GM23248 (cell line): ENCODE data around the gene SCAMP2. TPM values are rescaled to one million over a fixed set of nuclear protein-coding genes. Genes with fewer than 3 reads are reported as not detected.

Source experiments
- DNase-seq: peaks from one replicate; pipeline ENCODE4 v3.0.0-alpha.2; 2015
- H2AFZ ChIP-seq: fragments of 200-600 bp; sonication (generic); 2 replicates; pipeline ENCODE4 v1.6.1; 2016; ENCODE audit warnings: antibody characterized with exemption
- H3F3A ChIP-seq: fragments of 200-600 bp; sonication (generic); 2 replicates; pipeline ENCODE4 v1.6.1; 2016; ENCODE audit warnings: mild to moderate bottlenecking, antibody characterized with exemption, mixed run types; ENCODE audit not compliant: insufficient read depth
- H3K27ac ChIP-seq: fragments of 200-600 bp; sonication (generic); 2 replicates; pipeline ENCODE4 v1.5.1; 2016; ENCODE audit warnings: mild to moderate bottlenecking
- H3K27me3 ChIP-seq: fragments of 200-600 bp; sonication (generic); replicated peaks from 2 replicates; pipeline ENCODE4 v1.6.1; 2016; ENCODE audit warnings: mild to moderate bottlenecking; ENCODE audit not compliant: insufficient read depth
- H3K36me3 ChIP-seq: fragments of 200-600 bp; sonication (generic); 2 replicates; pipeline ENCODE4 v1.6.1; 2016; ENCODE audit warnings: low read depth, mild to moderate bottlenecking
- H3K4me1 ChIP-seq: fragments of 200-600 bp; sonication (generic); 2 replicates; pipeline ENCODE4 v1.6.1; 2016; ENCODE audit warnings: mild to moderate bottlenecking; ENCODE audit not compliant: insufficient read depth
- H3K4me2 ChIP-seq: fragments of 200-600 bp; sonication (generic); one replicate; pipeline ENCODE4 v1.6.1; 2016; ENCODE audit warnings: mild to moderate bottlenecking; ENCODE audit not compliant: unreplicated experiment
- H3K4me3 ChIP-seq: fragments of 200-600 bp; sonication (generic); 2 replicates; pipeline ENCODE4 v1.5.1; 2016; ENCODE audit warnings: mild to moderate bottlenecking
- H3K79me2 ChIP-seq: fragments of 200-600 bp; sonication (generic); 2 replicates; pipeline ENCODE4 v1.6.1; 2016; ENCODE audit warnings: mild to moderate bottlenecking; ENCODE audit not compliant: insufficient read depth
- H3K9ac ChIP-seq: fragments of 200-600 bp; sonication (generic); 2 replicates; pipeline ENCODE4 v1.6.1; 2016; ENCODE audit warnings: mild to moderate bottlenecking
- H3K9me2 ChIP-seq: fragments of 200-600 bp; sonication (generic); 2 replicates; pipeline ENCODE4 v1.6.1; 2016; ENCODE audit warnings: mixed run types, mild to moderate bottlenecking, moderate library complexity; ENCODE audit not compliant: insufficient read depth
- H3K9me3 ChIP-seq: fragments of 200-600 bp; sonication (generic); one replicate; pipeline ENCODE4 v1.6.1; 2017; ENCODE audit warnings: low read depth
- H4K20me1 ChIP-seq: fragments of 200-600 bp; sonication (generic); 2 replicates; pipeline ENCODE4 v1.6.0; 2016; ENCODE audit not compliant: insufficient read depth
- EZH2 ChIP-seq: fragments of 200-600 bp; sonication (generic); IDR thresholded peaks from 2 replicates; pipeline ENCODE4 v1.6.1; 2018; ENCODE audit warnings: antibody characterized with exemption, mild to moderate bottlenecking; ENCODE audit not compliant: insufficient read depth, poor library complexity, severe bottlenecking
- EZH2phosphoT487 ChIP-seq: fragments of 200-600 bp; sonication (generic); IDR thresholded peaks from 2 replicates; pipeline ENCODE4 v1.6.1; 2018; ENCODE audit warnings: antibody characterized with exemption, moderate library complexity, mild to moderate bottlenecking, low read depth; ENCODE audit not compliant: insufficient read depth
- WGBS, 2 experiments: methylation state at CpG; one replicate each; pipeline ENCODE4 v1.1.6; 2015 to 2017; ENCODE audit warnings: low lambda C conversion rate in 2 of 2, low coverage in 1 of 2; ENCODE audit errors: missing lambda C conversion rate in 2 of 2; 5-methylcytosine and 5-hydroxymethylcytosine counted together
- in situ Hi-C: fragments of 300-500 bp; cut with MboI; formaldehyde crosslinking; loops from 2 replicates; pipeline ENCODE4 v1.15.0; 2020
- polyA plus RNA-seq: library from polyadenylated mRNA; unstranded; fragments of >200 nt; fragmentation: Nextera tagmentation; extraction: Ambion mirVana; gene quantifications from 2 replicates; pipeline ENCODE4 v1.2.1, GENCODE V29; 2016
- total RNA-seq: library from RNA; depleted of rRNA; stranded (reverse); fragments of >200 nt; shearing (Covaris generic); gene quantifications from 2 replicates; pipeline ENCODE4 v1.2.3, GENCODE V29; 2014

Gene SCAMP2
- total and polyA plus RNA-seq, 2 experiments from 2014 or later = 28.7 to 83.0 TPM

DNA sequence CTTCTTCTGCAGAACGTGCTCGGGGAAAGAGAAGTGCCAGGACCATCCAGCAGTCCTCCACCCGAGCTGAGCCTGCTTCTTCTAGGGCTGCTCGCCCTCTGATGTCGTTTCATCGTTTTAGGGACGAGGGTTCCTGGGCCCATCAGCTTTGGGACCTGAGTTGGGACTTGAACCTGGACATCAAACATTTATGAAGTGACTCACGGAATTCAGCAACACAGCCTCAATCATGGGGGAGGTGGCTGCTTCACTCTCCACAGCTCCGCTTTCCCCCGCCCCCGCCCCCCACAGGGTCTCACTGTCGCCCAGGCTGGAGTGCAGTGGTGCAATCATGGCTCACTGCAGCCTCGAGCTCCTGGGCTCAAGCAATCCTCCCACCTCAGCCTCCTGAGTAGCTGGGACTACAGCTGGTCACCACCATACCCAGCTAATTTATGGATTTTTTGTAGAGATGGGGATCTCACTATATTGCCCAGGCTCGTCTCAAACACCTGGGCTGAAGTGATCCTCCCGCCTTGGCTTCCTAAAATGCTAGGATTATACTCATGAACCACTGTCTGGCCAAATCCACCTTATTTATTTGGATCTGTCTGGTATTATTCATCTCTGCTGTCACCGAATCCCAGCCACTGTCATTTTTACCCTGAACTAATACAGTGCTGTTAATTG is 725 bp upstream of the SCAMP2 start:
- H3K27ac ChIP-seq = no peak overlapping the region
- in situ Hi-C loops = no loop called here
- 27 to 31% methylated on average over 14 to 15 of the region's 16 CpGs for WGBS, 2 experiments

DNA sequence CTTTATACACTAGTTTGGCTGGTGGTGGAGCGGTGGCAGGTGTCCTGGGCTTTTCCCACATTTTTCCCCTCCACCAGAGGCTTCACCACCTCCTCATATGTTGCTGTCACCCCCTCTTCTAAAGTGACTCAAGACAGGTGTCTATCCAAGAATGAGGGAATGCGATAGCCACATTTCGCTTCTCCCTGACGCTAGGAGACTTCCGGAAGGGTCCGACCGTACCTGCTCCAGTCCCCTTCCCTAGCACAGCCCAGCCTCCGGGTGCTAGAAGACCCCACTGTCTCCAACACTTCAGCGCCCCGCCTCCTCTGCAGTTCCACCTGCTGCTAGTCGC is 496 bp downstream of the SCAMP2 start:
- H4K20me1 ChIP-seq = peaks cover 4% of the 10 kb centered on the region; the same call in 1 of the 2 replicates
- peaks cover 13% of the 10 kb centered on the region; the same call in 1 of the 2 replicates for H3F3A ChIP-seq
- peak overlapping the region; percentile 84 for H3K4me3 ChIP-seq
- no peaks in the 10 kb centered on the region for H3K36me3 ChIP-seq
- peak overlapping the region; percentile 89 for H3K27ac ChIP-seq
- TF ChIP-seq EZH2phosphoT487 = no peak
- no peak for TF ChIP-seq EZH2
- no peaks in the 10 kb centered on the region for H3K9me3 ChIP-seq
- peak overlapping the region; percentile 98 for H3K9ac ChIP-seq
- H3K79me2 ChIP-seq = peaks cover 52% of the 10 kb centered on the region
- in situ Hi-C loops = no loop called here
- WGBS, 2 experiments = 0 to 1% methylated on average over 10 to 11 of the region's 11 CpGs
- peaks cover 16% of the 10 kb centered on the region for H3K4me1 ChIP-seq
- H2AFZ ChIP-seq = peak overlapping the region; percentile 98
- H3K9me2 ChIP-seq = no peaks in the 10 kb centered on the region
- H3K4me2 ChIP-seq = peak overlapping the region; percentile 82
- no peaks in the 10 kb centered on the region for H3K27me3 ChIP-seq
- no peak for DNase-seq

More for the DNA sequence above, 725 bp upstream of the SCAMP2 start:
- Histone ChIP-seq H3K9ac (peak overlapping the region; percentile 98), H3K4me2 (peak overlapping the region; percentile 100), H3K4me1 (peaks cover 16% of the 10 kb centered on the region), H3K9me2 (no peaks in the 10 kb centered on the region), H4K20me1 (0 out of 2 replicates have a peak, but pooled peaks cover 3% of the 10 kb centered on the region), H3F3A (peaks cover 13% of the 10 kb centered on the region; the same call in 1 of the 2 replicates), H2AFZ (peak overlapping the region; percentile 98), H3K36me3 (no peaks in the 10 kb centered on the region), H3K9me3 (no peaks in the 10 kb centered on the region), H3K79me2 (peaks cover 40% of the 10 kb centered on the region), H3K4me3 (peak overlapping the region; percentile 84), H3K27me3 (no peaks in the 10 kb centered on the region)
- peak; percentile 41 for DNase-seq
- TF ChIP-seq EZH2phosphoT487 (no peak), EZH2 (no peak)

- no peak for DNase-seq
- H3K4me3 ChIP-seq = no peak overlapping the region
- 49 to 55% methylated on average over 6 of the region's 6 CpGs for WGBS, 2 experiments
- peaks cover 21% of the 10 kb centered on the region for H3K4me1 ChIP-seq
- H3K9ac ChIP-seq = no peak overlapping the region
- H4K20me1 ChIP-seq = peaks cover 9% of the 10 kb centered on the region; the same call in 1 of the 2 replicates
- H3K9me3 ChIP-seq = no peaks in the 10 kb centered on the region
- no peak for TF ChIP-seq EZH2phosphoT487
- no peak for TF ChIP-seq EZH2
- peaks cover 69% of the 10 kb centered on the region for H3K79me2 ChIP-seq
- H3K27ac ChIP-seq = 0 out of 2 replicates have a peak overlapping the region, but pooled peaks have one; percentile 7
- peaks cover 17% of the 10 kb centered on the region; the same call in 1 of the 2 replicates for H3F3A ChIP-seq
- in situ Hi-C loops = no loop called here
- no peak overlapping the region for H3K4me2 ChIP-seq
- no peak overlapping the region for H2AFZ ChIP-seq
- H3K27me3 ChIP-seq = no peaks in the 10 kb centered on the region
- no peaks in the 10 kb centered on the region for H3K36me3 ChIP-seq
- H3K9me2 ChIP-seq = no peaks in the 10 kb centered on the region
Observed at GRCh38 chr15:74870436-74871215, 2.5 kb downstream of the SCAMP2 start.

DNA sequence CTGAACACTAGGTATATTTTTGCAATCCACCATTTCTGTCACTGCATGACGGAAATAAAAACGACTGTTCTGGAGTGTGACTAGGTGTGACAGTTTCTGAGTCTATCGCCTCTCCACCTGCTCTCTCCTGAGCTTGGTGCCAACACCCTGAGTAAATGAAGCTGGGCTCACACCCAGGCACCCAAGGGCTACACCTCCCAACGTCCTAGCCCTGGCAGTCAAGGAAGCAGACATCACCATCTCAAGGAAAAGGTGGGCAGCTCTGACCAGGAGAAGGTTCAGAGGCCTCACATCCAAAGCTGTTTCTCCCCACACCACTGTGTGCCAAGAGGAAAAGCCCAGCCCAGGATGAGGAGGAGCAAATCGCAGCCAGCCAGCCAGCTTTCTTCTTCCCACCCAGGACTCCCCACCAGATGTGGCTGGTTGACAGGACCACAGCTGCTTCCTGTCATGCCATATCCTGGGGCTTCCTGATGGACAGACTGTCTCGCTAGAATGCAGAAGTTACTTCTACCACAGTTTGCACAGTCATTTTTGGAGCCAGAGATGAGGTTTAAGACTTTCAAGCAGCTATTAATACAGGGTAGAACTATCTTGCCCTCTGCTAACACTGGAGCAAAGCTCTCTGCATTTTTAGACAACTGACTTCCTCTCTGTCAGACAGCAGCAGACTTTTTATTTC is 3.3 kb downstream of the SCAMP2 start:
- Histone ChIP-seq H3K9me3 (no peaks in the 10 kb centered on the region), H3K79me2 (peaks cover 77% of the 10 kb centered on the region), H3K4me2 (no peak overlapping the region), H3K27ac (peak overlapping the region; percentile 7; the same call in 1 of the 2 replicates), H3K9me2 (no peaks in the 10 kb centered on the region), H3K9ac (no peak overlapping the region), H2AFZ (no peak overlapping the region), H3K4me1 (peaks cover 21% of the 10 kb centered on the region), H3K27me3 (no peaks in the 10 kb centered on the region), H3K36me3 (no peaks in the 10 kb centered on the region), H3K4me3 (no peak overlapping the region), H4K20me1 (peaks cover 9% of the 10 kb centered on the region; the same call in 1 of the 2 replicates), H3F3A (peaks cover 21% of the 10 kb centered on the region; the same call in 1 of the 2 replicates)
- in situ Hi-C loops = no loop called here
- TF ChIP-seq EZH2phosphoT487 = no peak
- TF ChIP-seq EZH2 = no peak
- DNase-seq = peak; percentile 29
- 42 to 44% methylated on average over 6 of the region's 6 CpGs for WGBS, 2 experiments
